ENCODE data around the gene PIK3AP1. TPM values are rescaled to one million over a fixed set of nuclear protein-coding genes. Genes with fewer than 3 reads are reported as not detected.
A peak's percentile ranks its signal among the peaks of the same experiment; 100 is the strongest.
"Not testable (repeated sequence)": the region's sequence is repeated elsewhere in the genome, so short reads cannot be mapped to it uniquely, and the experiment has no call there.

Gene PIK3AP1, protein sequence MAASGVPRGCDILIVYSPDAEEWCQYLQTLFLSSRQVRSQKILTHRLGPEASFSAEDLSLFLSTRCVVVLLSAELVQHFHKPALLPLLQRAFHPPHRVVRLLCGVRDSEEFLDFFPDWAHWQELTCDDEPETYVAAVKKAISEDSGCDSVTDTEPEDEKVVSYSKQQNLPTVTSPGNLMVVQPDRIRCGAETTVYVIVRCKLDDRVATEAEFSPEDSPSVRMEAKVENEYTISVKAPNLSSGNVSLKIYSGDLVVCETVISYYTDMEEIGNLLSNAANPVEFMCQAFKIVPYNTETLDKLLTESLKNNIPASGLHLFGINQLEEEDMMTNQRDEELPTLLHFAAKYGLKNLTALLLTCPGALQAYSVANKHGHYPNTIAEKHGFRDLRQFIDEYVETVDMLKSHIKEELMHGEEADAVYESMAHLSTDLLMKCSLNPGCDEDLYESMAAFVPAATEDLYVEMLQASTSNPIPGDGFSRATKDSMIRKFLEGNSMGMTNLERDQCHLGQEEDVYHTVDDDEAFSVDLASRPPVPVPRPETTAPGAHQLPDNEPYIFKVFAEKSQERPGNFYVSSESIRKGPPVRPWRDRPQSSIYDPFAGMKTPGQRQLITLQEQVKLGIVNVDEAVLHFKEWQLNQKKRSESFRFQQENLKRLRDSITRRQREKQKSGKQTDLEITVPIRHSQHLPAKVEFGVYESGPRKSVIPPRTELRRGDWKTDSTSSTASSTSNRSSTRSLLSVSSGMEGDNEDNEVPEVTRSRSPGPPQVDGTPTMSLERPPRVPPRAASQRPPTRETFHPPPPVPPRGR
- total RNA-seq = 17.7 TPM
- long read RNA-seq, partial matches to known transcripts = 2 of 2 reads
- long read RNA-seq, other reads (novel, unspliced or antisense) = 0 of 2 reads

- DNase-seq (ENCODE audit: low spot score) = peak; percentile 92
These were observed at the start of gene PIK3AP1 for GRCh38 chr10:96720422-96721206. Gene PIK3AP1, minus strand, starts transcription at chr10:96720514. Its CDS starts 120 bp downstream, at chr10:96720394.

GRCh38 chr10:96768136-96768535, 47.8 kb upstream of the PIK3AP1 start:
- DNase-seq (ENCODE audit: low spot score) = no peak

DNA sequence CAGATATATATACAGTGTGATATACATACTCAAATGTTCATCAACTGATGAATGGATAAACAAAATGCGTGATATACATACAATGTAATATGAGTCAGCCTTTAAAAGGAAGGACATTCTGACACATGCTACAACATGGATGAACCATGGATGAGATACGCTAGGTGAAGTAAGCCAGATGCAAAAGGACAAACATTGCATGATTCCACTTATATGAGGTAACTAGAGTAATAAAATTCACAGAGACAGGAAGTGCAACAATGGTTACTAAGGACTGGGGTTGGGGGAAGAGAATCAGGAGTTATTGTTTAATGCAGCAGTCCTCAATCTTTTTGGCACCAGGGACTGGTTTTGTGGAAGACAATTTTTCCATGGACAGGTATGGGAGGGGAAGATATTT, 47.3 kb upstream of the PIK3AP1 start:
- no peak for DNase-seq (ENCODE audit: low spot score)

DNA sequence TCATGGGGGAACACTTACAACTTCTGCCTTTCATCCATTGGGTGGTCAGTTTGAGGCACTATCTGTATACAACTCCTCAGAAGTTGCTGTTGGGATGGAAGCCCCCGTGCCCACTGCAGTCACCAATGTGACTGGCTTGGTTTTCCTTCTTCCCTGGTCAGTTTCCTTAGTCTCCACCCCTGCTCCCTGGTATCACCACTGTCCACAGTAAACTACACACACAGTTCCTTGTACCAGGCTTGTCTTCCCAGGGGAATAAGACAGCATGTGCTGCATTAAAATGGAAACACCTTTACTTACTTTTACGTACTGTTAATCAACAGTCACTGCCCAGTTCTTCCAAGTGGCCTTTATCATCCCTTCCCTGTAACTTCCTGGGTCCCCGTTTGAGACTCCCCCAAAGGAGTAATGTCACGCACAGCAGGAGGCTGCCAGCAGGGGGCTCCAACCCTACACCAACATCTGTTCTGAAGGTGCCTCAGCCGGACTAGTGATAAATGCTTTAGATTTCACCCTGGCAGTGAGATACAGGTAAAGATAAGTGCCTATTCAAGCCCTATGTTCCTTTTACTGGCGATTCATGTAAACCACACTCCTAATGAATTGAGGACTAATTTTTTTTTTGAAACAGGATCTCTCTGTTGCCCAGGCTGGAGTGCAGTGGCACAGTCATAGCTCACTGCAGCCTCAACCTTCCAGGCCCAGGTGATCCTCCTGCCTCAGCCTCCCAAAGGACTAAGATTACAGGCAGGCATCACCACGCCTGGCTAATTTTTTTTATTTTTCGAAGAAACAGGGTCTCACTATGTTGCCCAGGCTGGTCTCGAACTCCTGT, 45.3 kb upstream of the PIK3AP1 start:
- DNase-seq (ENCODE audit: low spot score) = no peak

DNA sequence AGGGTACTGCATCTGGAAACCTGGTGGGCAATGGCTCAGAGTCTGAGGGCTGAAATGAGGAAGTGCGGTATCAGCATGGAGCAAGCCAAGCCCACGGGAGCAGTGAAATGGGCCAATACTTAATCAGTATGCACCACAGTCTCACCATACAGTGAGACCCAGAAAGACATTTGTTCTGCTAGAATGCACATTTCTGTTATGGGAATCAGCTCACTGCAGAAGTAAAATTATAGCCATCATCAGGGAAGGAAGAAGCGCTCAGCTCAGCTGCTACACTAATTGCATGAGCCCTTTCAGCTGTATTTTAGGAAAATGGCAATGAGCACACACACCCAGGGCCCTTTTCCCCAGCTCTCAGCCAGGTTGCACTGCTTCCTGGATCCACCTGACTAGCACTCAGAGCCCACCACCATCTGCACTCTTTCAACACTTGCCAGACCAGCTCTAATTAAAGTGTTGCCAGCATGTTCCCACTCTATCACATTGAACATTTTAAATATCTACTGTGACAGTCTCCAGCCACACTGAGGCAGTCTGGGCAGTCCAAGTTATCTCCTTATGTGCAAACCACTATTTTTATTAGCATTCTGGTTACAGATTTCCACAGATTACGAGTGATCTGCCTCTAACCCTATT, 44.2 kb upstream of the PIK3AP1 start:
- DNase-seq (ENCODE audit: low spot score) = no peak

DNA sequence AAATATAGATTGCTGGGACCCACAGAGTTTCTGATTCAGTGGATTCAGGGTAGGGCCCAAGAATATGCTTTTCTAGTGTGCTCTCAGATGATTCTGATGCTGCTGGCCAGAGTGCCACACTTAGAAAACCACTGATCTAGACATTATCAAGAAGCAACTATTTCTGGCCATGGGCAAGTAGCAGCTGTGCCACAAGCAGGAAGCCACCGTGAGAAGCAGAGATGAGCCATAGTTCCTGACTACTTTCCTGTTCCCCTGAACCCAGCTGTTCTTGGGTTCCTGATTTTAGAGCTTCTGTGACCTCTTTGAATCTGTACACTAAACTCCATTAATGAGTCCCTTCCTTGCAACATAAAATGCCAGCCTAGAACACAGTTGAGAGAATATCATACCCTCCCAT, 38.1 kb upstream of the PIK3AP1 start:
- DNase-seq (ENCODE audit: low spot score) = no peak

GRCh38 chr10:96756111-96756903, 36.0 kb upstream of the PIK3AP1 start:
- DNase-seq (ENCODE audit: low spot score) = no peak

DNA sequence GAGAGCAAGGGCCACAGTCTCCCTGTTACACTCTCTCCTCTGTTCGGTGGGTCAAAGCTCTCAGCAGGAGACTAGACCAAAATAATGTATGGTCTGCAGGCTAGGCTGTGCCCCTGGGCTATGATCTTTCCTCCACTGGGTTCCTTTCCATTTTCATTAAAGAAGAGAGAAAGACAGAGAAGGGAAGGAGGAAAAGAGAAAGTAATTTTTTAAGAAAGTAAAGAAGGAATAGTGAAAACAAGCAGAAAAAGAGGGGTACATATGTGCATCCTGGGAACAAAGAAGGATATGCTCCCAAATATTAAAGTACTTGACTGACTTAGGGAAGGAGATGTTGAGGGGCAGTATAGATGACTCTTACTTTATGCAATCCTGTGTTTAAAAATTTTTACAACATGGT, 33.6 kb upstream of the PIK3AP1 start:
- DNase-seq (ENCODE audit: low spot score) = no peak

GRCh38 chr10:96752375-96752774, 32.1 kb upstream of the PIK3AP1 start:
- no peak for DNase-seq (ENCODE audit: low spot score)

GRCh38 chr10:96750316-96750715, 30.0 kb upstream of the PIK3AP1 start:
- DNase-seq (ENCODE audit: low spot score) = not testable (repeated sequence)

- no peak for DNase-seq (ENCODE audit: low spot score)
These were observed 27.6 kb upstream of the PIK3AP1 start for GRCh38 chr10:96747734-96748550.

GRCh38 chr10:96746503-96746902, 26.2 kb upstream of the PIK3AP1 start:
- DNase-seq (ENCODE audit: low spot score) = no peak

- DNase-seq (ENCODE audit: low spot score) = no peak
These were observed 25.6 kb upstream of the PIK3AP1 start for GRCh38 chr10:96745950-96746349.

DNA sequence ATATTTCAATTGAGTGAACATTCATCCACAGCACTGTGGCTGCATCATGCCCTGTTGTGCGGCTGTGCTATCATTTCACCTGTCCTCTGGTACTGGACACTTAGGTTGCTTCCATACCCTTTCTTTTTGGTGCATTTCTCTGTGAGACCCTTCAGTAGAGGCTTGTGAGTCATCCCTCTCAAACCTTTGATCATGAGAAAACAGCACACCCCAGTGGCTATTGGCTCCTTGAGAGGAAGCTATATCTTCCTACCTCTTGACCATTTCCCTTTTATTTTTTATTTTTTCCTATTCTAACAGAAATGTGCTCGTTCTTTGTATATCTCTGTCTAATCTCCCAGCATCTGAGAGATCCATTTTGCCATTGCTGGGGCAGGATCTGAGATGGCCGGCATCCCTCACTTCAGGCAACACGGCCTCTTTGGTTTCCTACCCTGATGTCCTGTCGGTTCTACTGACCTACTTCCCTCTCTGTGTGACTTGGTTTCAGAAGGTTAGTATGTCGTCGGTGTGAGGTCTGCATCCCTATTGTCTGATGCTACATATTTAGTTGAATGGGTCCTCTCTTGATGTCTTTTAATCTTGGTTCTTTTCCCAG, 23.8 kb upstream of the PIK3AP1 start:
- no peak for DNase-seq (ENCODE audit: low spot score)

- not testable (repeated sequence) for DNase-seq (ENCODE audit: low spot score)
These were observed 21.2 kb upstream of the PIK3AP1 start for GRCh38 chr10:96741557-96741956.

GRCh38 chr10:96740579-96741281, 20.4 kb upstream of the PIK3AP1 start:
- no peak for DNase-seq (ENCODE audit: low spot score)

GRCh38 chr10:96740141-96740540, 19.8 kb upstream of the PIK3AP1 start:
- no peak for DNase-seq (ENCODE audit: low spot score)

Measured in mesenteric fat pad (tissue), 1 donor.